GM21717 (cell line): ENCODE measurements around the gene PACS2.
"Not testable (repeated sequence)": the region's sequence is repeated elsewhere in the genome, so short reads cannot be mapped to it uniquely, and the experiment has no call there.

ENCODE experiments used
- ATAC-seq: cut with Tn5 transposase; IDR thresholded peaks from one replicate; pipeline ENCODE4 v1.9.1; 2021; ENCODE audit warnings: mild to moderate bottlenecking, moderate library complexity; ENCODE audit not compliant: unreplicated experiment

Gene PACS2

GRCh38 chr14:105329411-105330150 is 15.0 kb downstream of the PACS2 start:
- no peak for ATAC-seq

- no peak for ATAC-seq
These were observed 15.9 kb downstream of the PACS2 start for GRCh38 chr14:105330491-105330895.

GRCh38 chr14:105331575-105332349 is 17.2 kb downstream of the PACS2 start:
- ATAC-seq: no peak

GRCh38 chr14:105332350-105332874 is 17.9 kb downstream of the PACS2 start:
- ATAC-seq: no peak

- ATAC-seq: no peak
These were observed 18.5 kb downstream of the PACS2 start for GRCh38 chr14:105333020-105333490.

- no peak for ATAC-seq
These were observed 19.2 kb downstream of the PACS2 start for GRCh38 chr14:105333613-105334364.

GRCh38 chr14:105334383-105335230 is 20.1 kb downstream of the PACS2 start:
- no peak for ATAC-seq

GRCh38 chr14:105335231-105335542 is 20.6 kb downstream of the PACS2 start:
- not testable (repeated sequence) for ATAC-seq

- no peak for ATAC-seq
These were observed 21.4 kb downstream of the PACS2 start for GRCh38 chr14:105335735-105336476.

GRCh38 chr14:105336477-105337287 is 22.1 kb downstream of the PACS2 start:
- ATAC-seq: no peak

- no peak for ATAC-seq
These were observed 22.9 kb downstream of the PACS2 start for GRCh38 chr14:105337433-105337832.

GRCh38 chr14:105337966-105338741 is 23.6 kb downstream of the PACS2 start:
- no peak for ATAC-seq

- no peak for ATAC-seq
These were observed 26.5 kb downstream of the PACS2 start for GRCh38 chr14:105340821-105341733.

- no peak for ATAC-seq
These were observed 28.6 kb downstream of the PACS2 start for GRCh38 chr14:105343194-105343593.

GRCh38 chr14:105346200-105346533 is 31.6 kb downstream of the PACS2 start:
- ATAC-seq: no peak

- ATAC-seq: no peak
These were observed 32.5 kb downstream of the PACS2 start for GRCh38 chr14:105346876-105347586.

- ATAC-seq: no peak
These were observed 33.0 kb downstream of the PACS2 start for GRCh38 chr14:105347587-105347968.
